ENCODE measurements around the gene AHRR.

GRCh38 chr5:482021-482420 lies 160.5 kb downstream of the AHRR start:
- TF ChIP-seq REST (IDR thresholded peaks at IDR 0.05; ENCODE audit: insufficient read depth in 1 of 2, low read depth in 2 of 2, low read length in 2 of 2) (no peak), POLR2AphosphoS5 (IDR thresholded peaks at IDR 0.05; ENCODE audit: low read depth, low read length) (no peak), TAF1 (IDR thresholded peaks at IDR 0.05; ENCODE audit: borderline replicate concordance, insufficient read depth, low read length) (no peak)

Data from PFSK-1 (cell line).